Daoy (cell line): ENCODE results near the gene PTPN22. TPM values are rescaled to one million over a fixed set of nuclear protein-coding genes. Genes with fewer than 3 reads are reported as not detected.
A peak's percentile ranks its signal among the peaks of the same experiment; 100 is the strongest.
"Not testable (repeated sequence)": the region's sequence is repeated elsewhere in the genome, so short reads cannot be mapped to it uniquely, and the experiment has no call there.

Experiments
- DNase-seq: peaks from one replicate; pipeline ENCODE4 v3.0.0-alpha.2; 2015; ENCODE audit warnings: low read depth
- total RNA-seq: library from RNA; depleted of rRNA; stranded (reverse); fragments of >200 nt; shearing (Covaris generic); gene quantifications from 2 replicates; pipeline ENCODE4 v1.2.3, GENCODE V29; 2014

PTPN22 gene
- total RNA-seq, 1 experiment from 2014 or later = 4.1 TPM

DNA sequence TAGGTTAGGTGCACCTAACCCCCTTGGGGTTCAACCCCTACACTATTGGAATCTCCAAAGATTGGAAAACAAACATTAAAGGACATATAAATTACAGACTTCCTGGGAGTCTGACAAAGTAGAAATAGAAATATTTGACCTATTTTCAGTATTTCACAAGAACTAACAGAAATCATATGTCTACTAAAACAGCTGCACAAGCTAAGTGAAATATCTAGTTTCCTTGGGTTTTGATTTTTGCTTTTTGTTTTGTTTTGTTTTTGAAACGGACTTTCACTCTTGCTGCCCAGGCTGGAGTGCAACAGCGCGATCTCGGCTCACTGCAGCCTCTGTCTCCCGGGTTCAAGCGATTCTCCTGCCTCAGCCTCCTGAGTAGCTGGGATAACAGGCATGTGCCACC, 18.8 kb downstream of the PTPN22 start:
- not testable (repeated sequence) for DNase-seq

- DNase-seq = no peak
Observed at GRCh38 chr1:113850127-113850796, 21.2 kb downstream of the PTPN22 start.

DNA sequence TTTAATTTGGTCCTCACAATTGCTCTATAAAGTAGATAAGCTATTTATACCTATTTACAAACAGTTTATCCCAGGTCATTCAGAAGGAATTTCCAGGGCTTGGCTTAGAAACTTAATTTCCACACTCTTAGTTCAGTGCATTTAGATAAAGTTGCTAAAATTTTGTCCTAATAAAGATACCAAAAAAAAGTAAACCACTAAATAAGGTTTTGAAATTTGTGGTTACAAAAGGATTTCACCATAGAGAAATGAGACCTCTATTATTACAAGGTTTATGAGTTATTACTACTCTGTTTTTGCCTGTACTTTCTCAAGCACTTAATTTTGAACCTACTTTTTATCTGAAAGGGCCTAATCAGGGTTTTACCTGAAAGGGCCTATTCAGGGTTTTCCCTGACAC, 22.4 kb downstream of the PTPN22 start:
- no peak for DNase-seq

DNA sequence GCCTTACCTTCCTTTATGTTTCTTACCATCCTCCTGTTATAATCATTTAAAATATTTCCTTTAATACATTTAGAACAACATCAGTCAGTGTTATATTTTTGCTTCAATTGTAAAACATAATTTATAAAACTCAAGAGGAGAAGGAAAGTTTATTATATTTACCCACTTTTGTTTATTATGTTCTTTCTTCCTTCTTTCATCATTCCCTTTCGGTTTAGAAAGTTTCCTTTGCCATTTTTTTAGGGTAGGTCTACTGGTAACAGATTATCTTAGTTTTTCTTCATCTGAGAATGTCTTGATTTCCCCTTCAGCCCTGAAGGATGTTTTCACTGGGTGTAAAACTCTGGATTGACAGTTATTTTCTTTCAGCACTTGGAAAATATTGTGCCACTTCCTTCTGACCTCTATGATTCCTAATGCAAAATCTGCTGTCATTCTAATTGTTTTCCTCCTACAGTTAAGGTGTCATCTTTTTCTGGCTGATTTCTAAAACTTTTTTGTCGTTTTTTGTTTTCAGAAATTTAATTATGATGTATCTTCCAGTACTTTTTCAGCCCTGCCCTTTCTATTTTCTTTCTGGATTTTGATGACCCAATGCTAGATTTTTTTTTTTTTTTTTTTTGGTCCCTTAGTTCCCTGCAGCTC, 25.0 kb downstream of the PTPN22 start:
- DNase-seq = no peak

DNA sequence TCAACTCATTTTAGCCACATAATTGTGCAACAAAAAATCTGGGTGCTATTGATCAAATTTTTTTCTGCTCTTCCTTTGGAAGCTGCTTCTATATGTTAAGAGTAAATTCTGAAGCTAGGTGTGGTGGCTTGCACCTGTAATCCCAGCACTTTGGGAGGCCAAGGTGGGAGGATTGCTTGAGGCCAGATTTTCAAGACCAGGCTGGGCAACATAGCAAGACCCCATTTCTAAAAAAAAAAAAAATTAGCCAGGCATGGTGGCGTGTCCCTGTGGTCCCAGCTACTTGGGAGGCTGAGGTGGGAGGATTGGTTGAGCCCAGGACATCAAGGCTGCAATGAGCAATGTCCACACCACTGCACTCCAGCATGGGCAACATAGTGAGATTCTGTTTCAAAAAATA, 35.0 kb downstream of the PTPN22 start:
- DNase-seq = no peak

- DNase-seq = peak; percentile 49
Observed at GRCh38 chr1:113835686-113836290, 35.7 kb downstream of the PTPN22 start.

DNA sequence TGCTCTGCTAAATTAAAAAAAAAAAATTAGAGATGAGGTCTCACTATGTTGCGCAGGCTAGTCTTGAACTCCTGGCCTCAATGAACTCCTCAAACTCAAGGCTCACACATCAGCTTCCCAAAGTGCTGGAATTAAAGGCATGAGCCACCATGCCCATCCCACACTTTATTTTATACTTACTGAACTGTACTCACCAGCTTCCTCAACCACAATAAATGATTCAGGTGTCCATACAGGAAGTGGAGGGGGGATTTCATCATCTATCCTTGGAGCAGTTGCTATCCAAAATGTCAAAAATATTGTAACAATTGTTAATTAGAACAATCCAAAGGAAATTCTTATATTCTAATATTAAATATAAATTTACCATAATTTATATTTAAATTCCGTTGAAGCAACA, 36.8 kb downstream of the PTPN22 start:
- no peak for DNase-seq

- DNase-seq = no peak
Observed at GRCh38 chr1:113830039-113830438, 41.5 kb downstream of the PTPN22 start.

DNA sequence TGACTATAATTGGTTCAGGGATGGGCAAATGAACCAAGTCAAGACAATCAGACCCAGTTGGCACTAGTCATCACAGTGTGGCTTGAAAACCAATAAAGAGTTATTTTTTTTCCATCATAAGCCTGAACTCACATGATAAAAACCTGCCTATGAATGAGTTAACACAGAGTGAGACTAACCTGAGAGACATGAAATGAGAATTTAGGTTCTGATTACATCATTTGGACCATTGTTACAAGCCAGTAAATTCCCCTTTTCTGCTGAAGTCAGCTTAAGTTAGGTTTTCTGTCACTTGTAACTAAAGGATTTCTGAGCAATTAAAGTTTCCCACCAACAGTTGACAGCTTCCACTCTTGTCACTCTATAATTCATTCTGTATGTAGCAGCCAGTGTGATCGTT, 49.6 kb downstream of the PTPN22 start:
- no peak for DNase-seq

DNA sequence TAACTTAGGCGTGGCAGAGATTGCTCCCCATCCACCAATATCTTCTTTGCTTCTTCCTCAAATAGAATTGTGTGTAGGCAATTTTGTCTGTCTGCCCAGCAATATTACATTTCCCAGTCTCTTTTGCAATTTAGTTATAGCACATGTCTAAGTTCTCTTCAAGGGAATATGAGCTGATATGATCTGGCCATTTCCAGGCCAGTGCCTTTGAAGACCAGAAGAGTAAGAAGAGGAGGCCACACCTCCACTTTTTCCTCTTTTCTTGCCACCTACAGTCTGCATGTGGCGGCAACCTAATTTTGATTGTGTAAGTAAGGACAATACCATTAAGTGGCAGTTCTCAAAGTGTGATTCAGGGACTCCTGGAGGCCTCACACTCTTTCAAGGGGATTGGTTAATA, 52.9 kb downstream of the PTPN22 start:
- no peak for DNase-seq

- no peak for DNase-seq
Observed at GRCh38 chr1:113813218-113813617, 58.3 kb downstream of the PTPN22 start.

- DNase-seq = peak; percentile 23
Observed at GRCh38 chr1:113812661-113813135, 58.8 kb downstream of the PTPN22 start.

DNA sequence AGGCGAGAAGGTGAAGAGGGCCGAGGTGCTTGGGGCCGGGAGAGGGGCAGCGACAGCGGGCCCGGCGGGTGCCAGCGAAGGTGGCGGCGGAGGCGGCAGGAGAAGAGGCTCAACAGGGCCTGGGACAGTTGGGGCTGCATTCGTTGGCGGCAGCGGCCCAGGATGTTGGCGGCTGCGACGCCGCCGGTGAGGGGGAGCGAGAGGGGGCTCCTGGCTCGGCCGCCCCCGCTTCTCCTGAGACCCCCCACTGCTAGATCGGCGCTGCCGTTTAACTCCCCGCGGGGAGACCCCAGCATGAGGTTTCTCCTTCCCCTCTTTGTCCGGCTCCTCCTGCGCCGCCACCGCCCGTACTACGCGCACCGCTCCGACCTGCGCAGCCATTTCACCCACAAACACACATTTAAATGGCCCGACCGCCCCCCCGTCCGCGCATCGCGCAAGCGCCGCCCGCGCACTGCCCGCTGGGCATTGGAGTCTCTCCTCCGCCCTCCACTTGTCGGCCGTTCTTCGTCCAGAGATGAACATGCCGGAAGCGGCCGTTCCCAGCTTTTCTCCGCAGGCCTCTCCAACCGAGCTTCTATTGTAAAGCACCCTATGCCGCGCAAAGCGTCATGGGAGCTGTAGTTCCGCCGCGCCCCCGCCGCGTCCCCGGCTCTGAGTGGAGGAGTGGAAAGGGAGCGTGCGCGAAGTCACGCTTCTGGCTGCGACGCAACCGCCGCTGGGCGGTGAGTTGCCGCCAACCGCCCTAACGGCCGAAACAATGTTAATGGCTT, 59.4 kb downstream of the PTPN22 start, which contains the start of gene RSBN1:
Gene RSBN1, minus strand, starts transcription at position 589 of the 773 bp plus-strand sequence. Its CDS starts 64 bp downstream, at position 525.
- peak; percentile 100 for DNase-seq

- DNase-seq = no peak
Observed at GRCh38 chr1:113811156-113811887, 60.2 kb downstream of the PTPN22 start.

DNA sequence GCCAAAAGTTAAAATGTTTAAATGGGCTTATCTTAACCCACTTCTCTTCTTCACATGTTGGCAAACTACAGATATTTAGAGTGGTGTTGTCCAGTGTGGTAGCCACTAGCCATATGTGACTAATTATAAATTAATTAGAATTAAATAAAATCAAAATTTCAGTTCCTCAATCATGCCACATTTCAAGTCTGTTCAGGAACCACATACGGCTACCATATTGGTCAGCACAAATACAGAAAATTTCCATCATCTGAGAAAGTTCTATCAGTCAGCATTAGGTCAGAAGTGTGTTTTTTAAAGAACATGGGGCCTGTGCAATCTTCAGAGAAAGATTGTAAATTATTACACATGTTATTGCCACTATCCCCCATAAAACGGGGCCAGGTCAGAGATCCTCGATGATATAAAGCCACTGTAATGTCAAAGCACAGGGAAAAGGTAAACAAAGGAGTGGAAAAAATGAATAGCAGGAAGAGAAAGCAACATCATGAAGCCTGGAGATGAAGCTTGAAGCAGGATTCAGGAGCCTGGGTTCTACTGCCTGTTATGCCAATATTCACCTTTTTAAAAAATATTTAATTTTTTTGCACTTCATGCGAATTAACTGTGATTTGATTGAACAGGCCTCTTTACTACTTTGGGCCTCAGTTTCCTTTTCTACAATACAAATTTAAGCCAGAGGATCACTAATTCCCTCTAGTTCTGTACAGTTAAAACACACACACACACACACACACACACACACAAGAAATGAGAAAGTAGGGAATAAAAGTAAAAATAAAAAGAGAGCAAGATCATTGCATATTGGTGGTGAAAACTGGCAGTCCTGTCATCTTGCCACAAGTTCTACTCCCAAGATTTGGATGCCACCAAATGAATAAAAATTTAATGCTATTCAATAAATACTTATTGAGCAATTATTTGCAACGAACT, 61.6 kb downstream of the PTPN22 start:
- no peak for DNase-seq

- no peak for DNase-seq
Observed at GRCh38 chr1:113808450-113809195, 62.9 kb downstream of the PTPN22 start.

- DNase-seq = no peak
Observed at GRCh38 chr1:113805639-113806038, 65.9 kb downstream of the PTPN22 start.

DNA sequence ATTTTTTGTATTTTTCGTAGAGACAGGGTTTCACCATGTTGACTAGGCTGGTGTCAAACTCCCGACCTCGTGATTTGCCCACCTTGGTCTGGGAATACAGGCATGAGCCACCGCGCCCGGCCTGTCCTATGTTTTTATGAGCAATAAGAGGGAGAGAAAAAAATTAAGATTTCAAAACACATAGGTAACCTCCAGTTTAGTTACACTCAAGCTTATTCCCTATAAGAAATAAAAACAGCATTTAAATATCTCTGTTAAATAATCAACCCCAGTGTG, 66.3 kb downstream of the PTPN22 start:
- DNase-seq = no peak

DNA sequence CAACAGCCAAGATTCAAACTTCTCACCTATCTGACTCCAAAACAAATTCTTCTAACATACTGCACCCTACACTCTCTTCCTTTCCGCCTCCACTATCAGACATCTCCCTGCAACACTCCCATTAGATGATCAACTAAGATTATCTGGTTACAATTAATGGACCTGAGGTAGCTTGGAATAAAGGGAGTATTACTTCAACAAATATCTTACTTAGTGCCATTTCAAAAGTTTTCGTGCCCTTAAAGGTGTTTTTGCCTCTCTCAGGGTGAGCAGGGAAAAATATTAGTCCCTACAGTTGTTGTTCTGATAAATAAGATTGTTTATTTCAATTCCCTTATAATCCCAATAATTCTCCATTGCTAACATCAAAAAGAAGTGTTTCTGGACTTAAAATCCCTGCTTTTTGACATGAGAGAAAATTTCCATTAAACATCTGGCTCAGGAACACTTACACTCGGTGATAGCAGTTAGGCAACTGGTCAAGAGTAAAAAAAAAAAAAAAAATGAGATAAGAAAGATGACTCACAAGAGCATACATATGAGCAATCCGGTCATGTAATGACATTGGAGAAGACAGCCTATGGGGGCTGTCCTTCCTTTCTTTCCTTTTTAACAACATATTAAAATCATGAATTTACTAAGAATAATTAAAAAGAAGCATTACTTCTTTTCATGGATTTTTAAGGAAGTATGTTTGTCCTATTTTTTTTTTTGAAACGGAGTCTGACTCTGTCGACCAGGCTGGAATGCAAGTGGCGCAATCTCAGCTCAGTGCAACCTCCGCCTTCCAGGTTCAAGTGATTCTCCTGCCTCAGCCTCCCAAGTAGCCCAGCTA, 66.9 kb downstream of the PTPN22 start:
- DNase-seq = peak; percentile 68
